ENCODE data around the gene CMSS1. TPM values are rescaled to one million over a fixed set of nuclear protein-coding genes. Genes with fewer than 3 reads are reported as not detected.

CMSS1 gene
- total RNA-seq, 1 donor from 2014 or later, result 35.7 TPM

DNA sequence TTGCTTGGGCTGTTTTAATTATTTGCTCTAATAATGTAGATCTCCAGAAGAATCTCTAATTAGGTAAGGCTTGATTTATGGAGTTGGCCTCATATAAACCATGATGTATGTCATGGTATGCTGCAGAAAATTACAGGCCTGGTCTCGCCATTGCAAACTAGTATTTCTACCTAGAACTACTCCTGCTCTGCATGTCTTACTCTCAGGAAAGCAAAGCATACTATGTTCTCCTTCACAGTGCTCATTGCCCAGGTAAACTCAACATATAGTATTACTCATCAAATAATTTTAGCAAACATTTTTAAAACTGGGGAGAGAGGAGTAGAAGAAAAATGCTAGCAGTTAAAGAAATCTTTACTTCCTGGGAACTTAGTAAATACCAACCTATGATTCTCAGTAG lies 205.9 kb downstream of the CMSS1 start:
- DNase-seq (ENCODE audit: low spot score, unreplicated experiment), result no peak
- Mint-ChIP-seq H3K27ac (no peak overlapping the region), H3K4me1 (ENCODE audit: low read depth) (peaks cover 4% of the 10 kb centered on the region), H3K36me3 (ENCODE audit: insufficient read depth) (no peaks in the 10 kb centered on the region), H3K27me3 (no peaks in the 10 kb centered on the region), H3K4me3 (ENCODE audit: low read depth) (no peak overlapping the region), H3K9me3 (ENCODE audit: low read depth) (no peaks in the 10 kb centered on the region)
- TF ChIP-seq, protein P1, sequence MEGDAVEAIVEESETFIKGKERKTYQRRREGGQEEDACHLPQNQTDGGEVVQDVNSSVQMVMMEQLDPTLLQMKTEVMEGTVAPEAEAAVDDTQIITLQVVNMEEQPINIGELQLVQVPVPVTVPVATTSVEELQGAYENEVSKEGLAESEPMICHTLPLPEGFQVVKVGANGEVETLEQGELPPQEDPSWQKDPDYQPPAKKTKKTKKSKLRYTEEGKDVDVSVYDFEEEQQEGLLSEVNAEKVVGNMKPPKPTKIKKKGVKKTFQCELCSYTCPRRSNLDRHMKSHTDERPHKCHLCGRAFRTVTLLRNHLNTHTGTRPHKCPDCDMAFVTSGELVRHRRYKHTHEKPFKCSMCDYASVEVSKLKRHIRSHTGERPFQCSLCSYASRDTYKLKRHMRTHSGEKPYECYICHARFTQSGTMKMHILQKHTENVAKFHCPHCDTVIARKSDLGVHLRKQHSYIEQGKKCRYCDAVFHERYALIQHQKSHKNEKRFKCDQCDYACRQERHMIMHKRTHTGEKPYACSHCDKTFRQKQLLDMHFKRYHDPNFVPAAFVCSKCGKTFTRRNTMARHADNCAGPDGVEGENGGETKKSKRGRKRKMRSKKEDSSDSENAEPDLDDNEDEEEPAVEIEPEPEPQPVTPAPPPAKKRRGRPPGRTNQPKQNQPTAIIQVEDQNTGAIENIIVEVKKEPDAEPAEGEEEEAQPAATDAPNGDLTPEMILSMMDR (IDR thresholded peaks at IDR 0.05; ENCODE audit: unreplicated experiment), result no peak

DNA sequence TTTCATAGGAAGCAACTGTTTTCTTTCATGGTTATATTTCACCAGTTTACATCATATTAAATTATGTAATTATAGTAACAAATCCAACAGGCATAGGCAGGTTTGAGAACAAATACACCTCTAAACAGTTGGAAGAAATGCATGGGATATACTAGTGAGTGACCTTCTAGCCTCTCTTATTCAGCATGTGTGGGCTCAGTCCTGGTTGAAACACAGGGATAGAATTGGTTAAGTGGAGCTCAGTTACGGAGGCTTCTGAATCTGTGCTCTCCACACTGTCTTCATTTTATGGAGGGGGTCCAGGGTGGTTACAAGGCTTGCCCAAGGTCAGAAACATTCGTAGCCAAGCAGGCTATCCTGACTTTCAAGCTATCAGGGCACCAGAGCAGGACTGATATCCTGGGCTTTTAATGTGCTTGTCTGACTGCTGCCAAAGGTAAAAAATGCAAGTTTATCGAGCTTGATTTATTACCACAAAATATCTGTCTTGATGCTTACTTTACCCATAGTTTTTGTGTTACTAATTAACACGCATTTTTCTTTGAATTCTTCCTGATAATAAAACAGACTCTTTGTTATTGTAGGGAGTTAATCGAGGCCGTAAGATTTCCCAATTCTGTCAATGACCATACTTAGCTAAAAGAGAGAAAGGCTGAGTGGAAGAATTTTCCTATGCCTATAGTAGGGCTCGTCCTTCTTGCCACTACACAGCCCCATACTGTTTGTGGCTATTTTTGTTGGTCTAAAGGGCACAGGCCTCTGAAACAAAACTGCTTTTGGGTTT lies 207.1 kb downstream of the CMSS1 start:
- no peaks in the 10 kb centered on the region for H3K36me3 Mint-ChIP-seq (ENCODE audit: insufficient read depth)
- H3K27me3 Mint-ChIP-seq, result no peaks in the 10 kb centered on the region
- DNase-seq (ENCODE audit: low spot score, unreplicated experiment), result no peak
- H3K4me1 Mint-ChIP-seq (ENCODE audit: low read depth), result peaks cover 9% of the 10 kb centered on the region
- H3K27ac Mint-ChIP-seq, result peak overlapping the region; percentile 92
- TF ChIP-seq, protein P1 (IDR thresholded peaks at IDR 0.05; ENCODE audit: unreplicated experiment), result no peak
- no peaks in the 10 kb centered on the region for H3K9me3 Mint-ChIP-seq (ENCODE audit: low read depth)
- H3K4me3 Mint-ChIP-seq (ENCODE audit: low read depth), result peak overlapping the region; percentile 37

DNA sequence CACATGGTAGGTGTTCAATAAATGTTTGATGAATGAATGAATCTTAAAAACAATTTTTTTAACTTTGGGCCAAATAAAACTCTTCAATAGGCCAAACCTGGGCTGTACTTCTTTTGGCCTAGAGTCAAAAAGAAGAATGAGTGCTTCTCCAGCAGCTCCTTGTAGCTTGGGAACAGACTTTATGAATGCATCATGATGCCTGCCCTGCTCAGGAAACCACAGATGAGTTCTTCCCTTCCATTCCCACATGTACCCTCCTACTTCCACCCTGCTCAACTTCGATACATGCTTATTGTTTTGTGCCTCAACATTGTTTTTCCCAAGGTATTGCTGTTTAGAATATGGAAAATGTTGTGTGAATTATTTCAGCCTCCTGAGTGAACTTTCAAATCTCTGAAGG lies 209.7 kb downstream of the CMSS1 start:
- no peak for DNase-seq (ENCODE audit: low spot score, unreplicated experiment)
- Mint-ChIP-seq H3K36me3 (ENCODE audit: insufficient read depth) (no peaks in the 10 kb centered on the region), H3K27ac (no peak overlapping the region), H3K9me3 (ENCODE audit: low read depth) (no peaks in the 10 kb centered on the region), H3K4me1 (ENCODE audit: low read depth) (peaks cover 9% of the 10 kb centered on the region), H3K27me3 (no peaks in the 10 kb centered on the region), H3K4me3 (ENCODE audit: low read depth) (no peak overlapping the region)
- TF ChIP-seq, protein P1 (IDR thresholded peaks at IDR 0.05; ENCODE audit: unreplicated experiment), result no peak

DNA sequence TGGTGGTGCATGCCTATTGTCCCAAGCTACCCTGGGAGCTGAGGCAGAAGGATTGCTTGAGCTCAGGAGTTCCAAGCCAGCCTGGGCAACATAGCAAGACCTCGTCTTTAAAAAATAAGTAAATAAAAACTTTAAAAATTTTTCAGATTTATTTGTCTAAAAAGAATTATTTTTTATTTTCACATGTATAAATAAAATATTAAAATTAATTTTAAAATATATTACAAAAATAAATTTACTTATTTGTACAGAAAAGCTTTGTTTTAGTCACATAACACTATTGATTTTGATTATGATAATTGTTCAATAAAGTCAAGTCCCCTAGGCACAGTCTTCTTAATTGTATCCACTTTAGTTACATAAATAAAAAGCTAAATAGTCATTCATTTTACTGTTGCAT lies 211.4 kb downstream of the CMSS1 start:
- Mint-ChIP-seq H3K27ac (no peak overlapping the region), H3K4me1 (ENCODE audit: low read depth) (peaks cover 19% of the 10 kb centered on the region), H3K36me3 (ENCODE audit: insufficient read depth) (no peaks in the 10 kb centered on the region), H3K27me3 (no peaks in the 10 kb centered on the region), H3K9me3 (ENCODE audit: low read depth) (no peaks in the 10 kb centered on the region), H3K4me3 (ENCODE audit: low read depth) (no peak overlapping the region)
- TF ChIP-seq, protein P1 (IDR thresholded peaks at IDR 0.05; ENCODE audit: unreplicated experiment), result no peak
- no peak for DNase-seq (ENCODE audit: low spot score, unreplicated experiment)

DNA sequence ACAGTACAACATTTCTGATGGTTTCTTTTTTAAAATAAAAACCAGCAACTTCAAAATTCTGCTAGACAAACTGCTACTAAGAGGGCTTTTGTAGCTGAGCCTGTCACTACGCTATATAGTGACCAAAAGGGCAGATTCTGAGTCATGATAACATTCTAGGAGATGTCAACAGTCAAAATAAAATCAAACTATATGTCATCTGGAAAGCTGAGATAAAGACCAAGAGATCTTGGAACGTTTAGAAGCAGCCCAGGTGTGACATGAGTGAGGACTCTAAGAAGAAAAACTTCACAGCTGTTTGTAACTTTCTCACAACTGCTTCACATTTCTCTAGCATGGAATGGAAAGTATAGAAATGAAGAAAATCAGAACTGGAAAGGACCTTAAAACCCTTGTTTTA lies 212.0 kb downstream of the CMSS1 start:
- no peak overlapping the region for H3K27ac Mint-ChIP-seq
- no peak overlapping the region for H3K4me3 Mint-ChIP-seq (ENCODE audit: low read depth)
- no peaks in the 10 kb centered on the region for H3K36me3 Mint-ChIP-seq (ENCODE audit: insufficient read depth)
- TF ChIP-seq, protein P1 (IDR thresholded peaks at IDR 0.05; ENCODE audit: unreplicated experiment), result no peak
- DNase-seq (ENCODE audit: low spot score, unreplicated experiment), result no peak
- no peaks in the 10 kb centered on the region for H3K9me3 Mint-ChIP-seq (ENCODE audit: low read depth)
- no peaks in the 10 kb centered on the region for H3K27me3 Mint-ChIP-seq
- H3K4me1 Mint-ChIP-seq (ENCODE audit: low read depth), result peaks cover 25% of the 10 kb centered on the region

Data from progenitor cell of endocrine pancreas (in vitro differentiated cells).